ENCODE measurements around the gene KCTD10. TPM values are rescaled to one million over a fixed set of nuclear protein-coding genes. Genes with fewer than 3 reads are reported as not detected.
"Not testable (repeated sequence)": the region's sequence is repeated elsewhere in the genome, so short reads cannot be mapped to it uniquely, and the experiment has no call there.

The KCTD10 gene
- total RNA-seq, 1 experiment from 2014 or later: 45.9 TPM

DNA sequence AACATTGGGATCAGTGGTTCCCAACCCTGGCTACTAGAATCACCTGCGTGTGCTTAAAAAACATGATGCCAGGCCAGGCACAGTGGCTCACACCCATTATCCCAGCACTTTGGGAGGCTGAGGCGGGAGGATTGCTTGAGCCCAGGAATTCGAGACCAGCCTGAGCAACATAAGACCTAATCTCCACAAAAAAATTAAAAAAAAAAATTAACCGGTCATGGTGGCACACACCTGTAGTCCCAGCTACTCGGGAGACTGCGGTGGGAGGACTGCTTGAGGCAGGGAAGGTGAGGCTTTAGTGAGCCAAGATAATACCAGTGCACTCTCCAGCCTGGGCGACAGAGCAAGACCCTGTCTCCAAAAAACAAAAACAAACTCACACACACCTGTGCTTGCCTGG, 2.0 kb downstream of the KCTD10 start:
- no peak for DNase-seq
- no peak overlapping the region for H3K4me2 ChIP-seq
- H3K27ac ChIP-seq: no peak overlapping the region
- POLR2A ChIA-PET (ENCODE audit: unreplicated experiment): interaction anchor here (0.5 kb wide), 1 partner anchor 11 kb away, joined by 3 read pairs; no protein-coding TSS in a partner anchor
- H3K9me2 ChIP-seq (ENCODE audit: insufficient read depth): no peaks in the 10 kb centered on the region
- CTCF ChIA-PET: no interaction called here
- peaks cover 17% of the 10 kb centered on the region for H3K4me1 ChIP-seq (replicated peaks; ENCODE audit: insufficient read depth)
- no TSS peak for BruUV-seq (replicated peaks)
- TF ChIP-seq EZH2 (IDR thresholded peaks at IDR 0.05; ENCODE audit: low read depth): no peak
- TF ChIP-seq, protein P1, sequence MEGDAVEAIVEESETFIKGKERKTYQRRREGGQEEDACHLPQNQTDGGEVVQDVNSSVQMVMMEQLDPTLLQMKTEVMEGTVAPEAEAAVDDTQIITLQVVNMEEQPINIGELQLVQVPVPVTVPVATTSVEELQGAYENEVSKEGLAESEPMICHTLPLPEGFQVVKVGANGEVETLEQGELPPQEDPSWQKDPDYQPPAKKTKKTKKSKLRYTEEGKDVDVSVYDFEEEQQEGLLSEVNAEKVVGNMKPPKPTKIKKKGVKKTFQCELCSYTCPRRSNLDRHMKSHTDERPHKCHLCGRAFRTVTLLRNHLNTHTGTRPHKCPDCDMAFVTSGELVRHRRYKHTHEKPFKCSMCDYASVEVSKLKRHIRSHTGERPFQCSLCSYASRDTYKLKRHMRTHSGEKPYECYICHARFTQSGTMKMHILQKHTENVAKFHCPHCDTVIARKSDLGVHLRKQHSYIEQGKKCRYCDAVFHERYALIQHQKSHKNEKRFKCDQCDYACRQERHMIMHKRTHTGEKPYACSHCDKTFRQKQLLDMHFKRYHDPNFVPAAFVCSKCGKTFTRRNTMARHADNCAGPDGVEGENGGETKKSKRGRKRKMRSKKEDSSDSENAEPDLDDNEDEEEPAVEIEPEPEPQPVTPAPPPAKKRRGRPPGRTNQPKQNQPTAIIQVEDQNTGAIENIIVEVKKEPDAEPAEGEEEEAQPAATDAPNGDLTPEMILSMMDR (conservative IDR thresholded peaks at IDR 0.05): no peak
- H3K9me3 ChIP-seq (ENCODE audit: insufficient read depth, low read depth): no peaks in the 10 kb centered on the region
- no peak overlapping the region for H2AFZ ChIP-seq
- no peaks in the 10 kb centered on the region for H3K27me3 ChIP-seq (ENCODE audit: insufficient read depth, low read depth)
- no peaks in the 10 kb centered on the region for H3K36me3 ChIP-seq (ENCODE audit: low read depth)
- intact Hi-C loops (cut with micrococcal nuclease; ENCODE audit: unreplicated experiment): no loop called here
- H3K4me3 ChIP-seq: no peak overlapping the region
- peaks cover 8% of the 10 kb centered on the region for H4K20me1 ChIP-seq (ENCODE audit: insufficient read depth)
- H3K79me2 ChIP-seq (ENCODE audit: low read depth): peaks cover 81% of the 10 kb centered on the region
- no peaks in the 10 kb centered on the region for H3F3A ChIP-seq (ENCODE audit: insufficient read depth, low read depth)

GRCh38 chr12:109473526-109474270, 3.4 kb downstream of the KCTD10 start:
- H3K4me2 ChIP-seq; H2AFZ ChIP-seq; H3K9me2 ChIP-seq (ENCODE audit: insufficient read depth); H3K36me3 ChIP-seq (ENCODE audit: low read depth); BruUV-seq (replicated peaks); H3K27ac ChIP-seq; intact Hi-C loops (cut with micrococcal nuclease; ENCODE audit: unreplicated experiment); H3K9me3 ChIP-seq (ENCODE audit: insufficient read depth, low read depth); H3K27me3 ChIP-seq (ENCODE audit: insufficient read depth, low read depth); H3K4me3 ChIP-seq; H3F3A ChIP-seq (ENCODE audit: insufficient read depth, low read depth); DNase-seq: not testable (repeated sequence)
- H4K20me1 ChIP-seq (ENCODE audit: insufficient read depth): peaks cover 18% of the 10 kb centered on the region
- H3K79me2 ChIP-seq (ENCODE audit: low read depth): peaks cover 85% of the 10 kb centered on the region
- ChIA-PET CTCF (interaction anchor here (0.6 kb wide), 1 partner anchor 41 kb away, joined by 3 read pairs; no protein-coding TSS in a partner anchor), POLR2A (ENCODE audit: unreplicated experiment) (interaction anchor here (0.8 kb wide), 1 partner anchor 45 kb away, joined by 7 read pairs; no protein-coding TSS in a partner anchor)
- H3K4me1 ChIP-seq (replicated peaks; ENCODE audit: insufficient read depth): peaks cover 14% of the 10 kb centered on the region

- Histone ChIP-seq H3K4me2 (no peak overlapping the region), H4K20me1 (ENCODE audit: insufficient read depth) (peaks cover 18% of the 10 kb centered on the region), H3K4me3 (no peak overlapping the region), H3K79me2 (ENCODE audit: low read depth) (peaks cover 78% of the 10 kb centered on the region), H3K27me3 (ENCODE audit: insufficient read depth, low read depth) (no peaks in the 10 kb centered on the region), H3K9me3 (ENCODE audit: insufficient read depth, low read depth) (no peaks in the 10 kb centered on the region), H3F3A (ENCODE audit: insufficient read depth, low read depth) (no peaks in the 10 kb centered on the region), H3K9me2 (ENCODE audit: insufficient read depth) (no peaks in the 10 kb centered on the region), H3K36me3 (ENCODE audit: low read depth) (0 out of 2 replicates have a peak, but pooled peaks cover 6% of the 10 kb centered on the region), H3K27ac (no peak overlapping the region), H2AFZ (no peak overlapping the region), H3K4me1 (replicated peaks; ENCODE audit: insufficient read depth) (peaks cover 8% of the 10 kb centered on the region)
- no TSS peak for BruUV-seq (replicated peaks)
- ChIA-PET POLR2A (ENCODE audit: unreplicated experiment) (no interaction called here), CTCF (no interaction called here)
- TF ChIP-seq, protein P1 (conservative IDR thresholded peaks at IDR 0.05): no peak
- TF ChIP-seq EZH2 (IDR thresholded peaks at IDR 0.05; ENCODE audit: low read depth): no peak
- intact Hi-C loops (cut with micrococcal nuclease; ENCODE audit: unreplicated experiment): no loop called here
- DNase-seq: no peak
These were observed 4.1 kb downstream of the KCTD10 start for GRCh38 chr12:109473006-109473405.

Measured in PC-9 (cell line).